NOMO-1 treated with DMSO at 0.1 percent for 48 hours (cell line): ENCODE results near the gene MANBA.
"Not testable (repeated sequence)": the region's sequence is repeated elsewhere in the genome, so short reads cannot be mapped to it uniquely, and the experiment has no call there.

Experiments used
- DNase-seq: peaks from one replicate; lab custom pipeline; 2025; ENCODE audit not compliant: unreplicated experiment; lab: John Stamatoyannopoulos, UW

Gene MANBA

GRCh38 chr4:102625232-102625930, 135.4 kb downstream of the MANBA start:
- peak; percentile 70 for DNase-seq

- DNase-seq: no peak
Measured at GRCh38 chr4:102624505-102624904, 136.3 kb downstream of the MANBA start.

- no peak for DNase-seq
Measured at GRCh38 chr4:102623622-102624021, 137.1 kb downstream of the MANBA start.

GRCh38 chr4:102620697-102621497, 139.9 kb downstream of the MANBA start:
- DNase-seq: peak; percentile 52

GRCh38 chr4:102619776-102620631, 140.8 kb downstream of the MANBA start:
- not testable (repeated sequence) for DNase-seq

GRCh38 chr4:102619021-102619420, 141.7 kb downstream of the MANBA start:
- DNase-seq: not testable (repeated sequence)

- DNase-seq: no peak
Measured at GRCh38 chr4:102616636-102617035, 144.1 kb downstream of the MANBA start.

- DNase-seq: no peak
Measured at GRCh38 chr4:102614801-102615200, 146.0 kb downstream of the MANBA start.

- no peak for DNase-seq
Measured at GRCh38 chr4:102612824-102613366, 147.9 kb downstream of the MANBA start.

GRCh38 chr4:102612210-102612609, 148.6 kb downstream of the MANBA start:
- no peak for DNase-seq

GRCh38 chr4:102610476-102610875, 150.3 kb downstream of the MANBA start:
- no peak for DNase-seq

- DNase-seq: no peak
Measured at GRCh38 chr4:102610007-102610406, 150.8 kb downstream of the MANBA start.

GRCh38 chr4:102608190-102608589, 152.6 kb downstream of the MANBA start:
- no peak for DNase-seq

GRCh38 chr4:102606846-102607450, 153.8 kb downstream of the MANBA start:
- DNase-seq: no peak

GRCh38 chr4:102606261-102606660, 154.5 kb downstream of the MANBA start:
- DNase-seq: no peak

GRCh38 chr4:102604222-102604940, 156.4 kb downstream of the MANBA start:
- DNase-seq: no peak

- DNase-seq: no peak
Measured at GRCh38 chr4:102601586-102602227, 159.1 kb downstream of the MANBA start.

- DNase-seq: no peak
Measured at GRCh38 chr4:102600689-102601088, 160.1 kb downstream of the MANBA start.

GRCh38 chr4:102599886-102600285, 160.9 kb downstream of the MANBA start:
- no peak for DNase-seq

GRCh38 chr4:102599455-102599854, 161.3 kb downstream of the MANBA start:
- no peak for DNase-seq
